ENCODE data around the gene PWWP2B.

DNA sequence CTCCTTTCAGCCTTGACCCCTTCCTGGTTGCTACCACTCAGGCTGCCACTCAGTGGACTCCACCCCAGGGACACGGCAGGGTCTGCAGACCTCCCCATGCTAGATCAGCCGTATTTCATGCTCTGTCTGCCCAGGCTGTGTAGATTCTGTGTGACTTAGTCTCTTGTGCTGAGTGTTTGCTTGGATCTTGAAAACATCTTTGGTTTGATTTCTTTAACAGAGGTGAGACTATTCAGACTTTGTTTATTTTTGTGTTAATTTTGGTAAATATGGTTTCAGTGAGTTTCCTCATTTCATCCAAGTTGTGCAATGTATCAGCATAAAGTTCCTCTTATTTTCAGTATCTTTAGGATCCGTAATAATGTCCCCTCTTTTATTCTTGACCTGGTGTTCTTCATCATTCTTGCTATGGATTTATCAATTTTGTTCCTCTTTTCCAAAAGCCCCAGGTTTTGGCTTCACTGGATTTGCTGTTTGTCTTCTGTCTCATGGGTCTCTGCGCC lies 21.2 kb upstream of the PWWP2B start:
- TF ChIP-seq, protein P1, sequence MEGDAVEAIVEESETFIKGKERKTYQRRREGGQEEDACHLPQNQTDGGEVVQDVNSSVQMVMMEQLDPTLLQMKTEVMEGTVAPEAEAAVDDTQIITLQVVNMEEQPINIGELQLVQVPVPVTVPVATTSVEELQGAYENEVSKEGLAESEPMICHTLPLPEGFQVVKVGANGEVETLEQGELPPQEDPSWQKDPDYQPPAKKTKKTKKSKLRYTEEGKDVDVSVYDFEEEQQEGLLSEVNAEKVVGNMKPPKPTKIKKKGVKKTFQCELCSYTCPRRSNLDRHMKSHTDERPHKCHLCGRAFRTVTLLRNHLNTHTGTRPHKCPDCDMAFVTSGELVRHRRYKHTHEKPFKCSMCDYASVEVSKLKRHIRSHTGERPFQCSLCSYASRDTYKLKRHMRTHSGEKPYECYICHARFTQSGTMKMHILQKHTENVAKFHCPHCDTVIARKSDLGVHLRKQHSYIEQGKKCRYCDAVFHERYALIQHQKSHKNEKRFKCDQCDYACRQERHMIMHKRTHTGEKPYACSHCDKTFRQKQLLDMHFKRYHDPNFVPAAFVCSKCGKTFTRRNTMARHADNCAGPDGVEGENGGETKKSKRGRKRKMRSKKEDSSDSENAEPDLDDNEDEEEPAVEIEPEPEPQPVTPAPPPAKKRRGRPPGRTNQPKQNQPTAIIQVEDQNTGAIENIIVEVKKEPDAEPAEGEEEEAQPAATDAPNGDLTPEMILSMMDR (IDR thresholded peaks at IDR 0.05; ENCODE audit: low read depth, low read length), result no peak
- no peak for TF ChIP-seq EZH2phosphoT487 (IDR thresholded peaks at IDR 0.05; ENCODE audit: low read depth)
